DMS 273 (cell line): ENCODE results near the gene RRP1B.
"Not testable (repeated sequence)": the region's sequence is repeated elsewhere in the genome, so short reads cannot be mapped to it uniquely, and the experiment has no call there.

ENCODE experiments used
- DNase-seq: peaks from one replicate; lab custom pipeline; 2025; ENCODE audit not compliant: unreplicated experiment; lab: John Stamatoyannopoulos, UW

RRP1B gene

GRCh38 chr21:43667191-43667904 is 8.0 kb downstream of the RRP1B start:
- no peak for DNase-seq

GRCh38 chr21:43669828-43670605 is 10.7 kb downstream of the RRP1B start:
- DNase-seq = no peak

- no peak for DNase-seq
Observed at GRCh38 chr21:43675871-43676270, 16.5 kb downstream of the RRP1B start.

GRCh38 chr21:43676391-43676790 is 17.0 kb downstream of the RRP1B start:
- DNase-seq = no peak

- no peak for DNase-seq
Observed at GRCh38 chr21:43679951-43680350, 20.6 kb downstream of the RRP1B start.

- DNase-seq = not testable (repeated sequence)
Observed at GRCh38 chr21:43680421-43680820, 21.1 kb downstream of the RRP1B start.

GRCh38 chr21:43681650-43682049 is 22.3 kb downstream of the RRP1B start:
- DNase-seq = no peak

- DNase-seq = no peak
Observed at GRCh38 chr21:43684424-43684823, 25.1 kb downstream of the RRP1B start.

GRCh38 chr21:43686811-43687565 is 27.6 kb downstream of the RRP1B start:
- no peak for DNase-seq

- no peak for DNase-seq
Observed at GRCh38 chr21:43687566-43688399, 28.4 kb downstream of the RRP1B start.

GRCh38 chr21:43688906-43689305 is 29.5 kb downstream of the RRP1B start:
- no peak for DNase-seq

GRCh38 chr21:43689556-43690337 is 30.4 kb downstream of the RRP1B start:
- no peak for DNase-seq

- no peak for DNase-seq
Observed at GRCh38 chr21:43690346-43690745, 31.0 kb downstream of the RRP1B start.

- no peak for DNase-seq
Observed at GRCh38 chr21:43691086-43691795, 31.9 kb downstream of the RRP1B start.

GRCh38 chr21:43691801-43692200 is 32.4 kb downstream of the RRP1B start:
- no peak for DNase-seq

- DNase-seq = no peak
Observed at GRCh38 chr21:43692949-43693348, 33.6 kb downstream of the RRP1B start.

- no peak for DNase-seq
Observed at GRCh38 chr21:43693981-43694380, 34.6 kb downstream of the RRP1B start.

GRCh38 chr21:43694437-43695079 is 35.2 kb downstream of the RRP1B start:
- DNase-seq = no peak

GRCh38 chr21:43696214-43696613 is 36.9 kb downstream of the RRP1B start:
- no peak for DNase-seq
